ENCODE data around the gene CRISP3.
"Not testable (repeated sequence)": the region's sequence is repeated elsewhere in the genome, so short reads cannot be mapped to it uniquely, and the experiment has no call there.

Gene CRISP3, protein sequence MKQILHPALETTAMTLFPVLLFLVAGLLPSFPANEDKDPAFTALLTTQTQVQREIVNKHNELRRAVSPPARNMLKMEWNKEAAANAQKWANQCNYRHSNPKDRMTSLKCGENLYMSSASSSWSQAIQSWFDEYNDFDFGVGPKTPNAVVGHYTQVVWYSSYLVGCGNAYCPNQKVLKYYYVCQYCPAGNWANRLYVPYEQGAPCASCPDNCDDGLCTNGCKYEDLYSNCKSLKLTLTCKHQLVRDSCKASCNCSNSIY

DNA sequence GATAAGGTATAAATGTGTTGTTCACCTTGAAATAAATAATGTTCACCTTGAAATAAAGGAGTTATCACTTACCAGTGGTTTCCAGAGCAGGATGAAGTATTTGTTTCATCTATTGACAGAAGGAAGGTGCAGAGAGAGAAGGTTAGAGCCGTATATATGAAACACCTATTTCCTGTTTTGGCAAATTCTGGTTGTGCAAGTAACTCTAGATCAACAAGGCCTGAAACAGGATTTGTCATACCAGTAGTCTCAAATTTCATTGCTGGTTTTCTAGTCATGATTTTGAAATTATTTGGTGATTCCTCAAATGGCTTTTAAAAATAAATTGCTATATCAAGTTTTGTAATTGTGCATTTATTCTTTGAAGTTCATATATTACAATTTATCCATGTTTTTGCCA lies at the start of gene CRISP3:
Gene CRISP3 (minus strand): TSS at position 130 of the 400 bp plus-strand sequence. CDS start 21 bp downstream, at position 109.
- DNase-seq: no peak

DNA sequence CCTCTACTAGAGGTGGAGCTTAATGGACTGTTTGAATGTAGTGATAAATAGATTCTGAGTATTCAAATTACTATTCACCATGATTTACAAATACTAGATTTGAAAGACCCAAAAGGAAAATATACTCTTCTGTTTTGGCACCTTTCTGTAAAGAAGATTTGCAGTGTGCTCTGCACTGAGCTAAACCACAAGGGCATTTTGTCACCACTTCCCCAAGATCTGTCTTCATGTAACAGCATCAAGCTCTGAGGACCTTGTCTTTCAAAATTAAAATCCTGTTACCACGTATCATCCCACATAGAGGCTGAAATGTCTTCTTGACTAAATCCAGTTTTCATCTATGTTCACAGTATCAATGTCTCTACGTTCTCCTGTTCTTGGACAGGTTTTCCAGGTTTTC lies 46.2 kb upstream of the CRISP3 start:
- no peak for DNase-seq

DNA sequence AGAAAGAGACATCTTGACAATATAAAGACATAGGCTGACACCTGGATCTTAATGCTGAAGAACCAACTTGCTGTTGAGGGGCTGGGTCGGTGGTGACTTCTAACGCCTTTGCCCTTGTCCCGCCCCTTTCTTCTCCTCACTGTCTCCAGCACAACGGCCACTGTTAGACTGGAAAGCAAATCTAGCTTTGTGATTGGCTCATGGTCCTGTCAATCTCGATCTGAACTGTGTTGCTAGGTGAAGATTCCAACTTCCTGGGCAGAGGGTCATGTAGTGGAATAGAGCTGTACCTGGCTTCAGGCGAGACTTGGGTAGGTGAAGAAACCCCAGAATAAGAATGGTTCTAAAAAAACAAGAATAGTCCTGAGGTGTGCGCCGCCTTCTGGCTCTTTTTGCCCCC lies 43.0 kb upstream of the CRISP3 start, which contains the start of gene PGK2:
Gene PGK2 (minus strand): TSS at position 110 of the 400 bp plus-strand sequence. CDS start 98 bp downstream, at position 12.
- DNase-seq: no peak

DNA sequence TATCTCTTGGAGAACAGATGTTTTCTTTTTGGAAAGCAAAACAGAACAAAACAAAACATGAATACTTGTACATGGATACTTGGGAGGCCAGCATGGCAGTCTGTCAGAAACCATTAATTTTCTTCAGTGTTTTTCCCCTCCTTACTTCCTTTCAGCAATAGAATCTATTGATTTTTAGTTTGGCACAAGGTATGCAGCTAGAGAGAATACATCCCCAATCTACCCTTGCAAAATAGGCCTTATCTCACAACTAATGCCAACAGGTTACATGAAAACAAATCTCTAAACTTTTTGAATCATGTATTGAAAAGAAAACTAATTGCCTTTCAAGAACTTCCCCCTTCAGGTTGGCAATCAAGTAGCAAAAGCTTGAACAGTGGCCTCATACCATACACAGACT lies 40.1 kb upstream of the CRISP3 start:
- DNase-seq: no peak

DNA sequence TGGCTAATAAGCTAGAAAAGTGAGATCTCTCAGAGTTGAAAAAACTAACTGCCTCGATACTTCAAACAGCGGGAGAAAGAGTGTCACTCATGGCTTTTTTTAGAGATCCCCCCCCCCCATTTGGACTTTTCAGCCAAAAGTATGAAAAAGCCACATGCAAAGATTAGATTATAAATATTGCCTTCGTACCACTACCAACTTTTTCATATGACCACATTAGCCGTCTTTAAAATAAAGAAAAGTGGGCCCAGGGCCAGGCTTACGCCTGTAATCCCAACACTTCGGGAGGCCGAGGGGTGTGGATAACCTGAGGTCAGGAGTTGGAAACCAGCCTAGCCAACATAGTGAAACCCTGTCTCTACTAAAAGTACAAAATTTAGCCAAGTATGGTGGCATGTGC lies 38.5 kb upstream of the CRISP3 start:
- no peak for DNase-seq

DNA sequence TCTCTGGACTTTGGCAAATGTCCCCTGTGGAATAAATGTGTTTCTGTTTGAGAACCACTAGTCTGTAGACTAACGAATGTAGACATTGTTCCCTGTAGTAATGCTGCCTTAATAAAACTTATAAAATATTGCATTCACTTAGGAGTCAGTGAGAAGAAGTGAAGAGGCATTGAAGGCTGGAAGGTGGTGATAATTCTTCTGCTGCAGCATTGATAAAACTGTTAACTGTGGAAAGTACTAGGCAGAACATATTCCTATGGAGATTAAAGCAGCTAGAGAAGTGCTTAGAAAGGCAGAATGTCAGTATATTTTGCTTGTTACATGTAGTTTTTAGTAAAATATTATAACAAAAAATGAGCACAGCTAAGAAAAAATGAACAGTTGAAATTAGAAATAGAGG lies 38.1 kb upstream of the CRISP3 start:
- DNase-seq: no peak

DNA sequence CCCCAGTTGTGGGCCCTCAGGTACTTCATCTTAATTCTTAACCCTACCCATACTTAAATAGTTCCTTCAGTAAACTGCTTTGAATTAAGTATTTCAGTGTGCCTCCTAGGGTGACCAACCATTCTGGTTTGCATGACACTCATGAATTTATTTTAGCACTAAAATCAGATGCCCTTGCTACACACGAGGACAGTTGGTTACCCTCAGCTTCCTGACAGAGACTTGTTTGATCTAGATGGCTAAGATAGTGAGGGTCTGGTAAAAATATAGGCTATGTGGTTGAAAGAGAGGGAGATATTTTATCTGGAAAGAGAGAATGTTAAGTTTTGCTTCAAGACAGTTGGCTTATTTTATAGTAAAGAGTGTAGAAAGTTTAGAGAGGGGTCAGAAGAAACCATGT lies 32.3 kb upstream of the CRISP3 start:
- DNase-seq: no peak

DNA sequence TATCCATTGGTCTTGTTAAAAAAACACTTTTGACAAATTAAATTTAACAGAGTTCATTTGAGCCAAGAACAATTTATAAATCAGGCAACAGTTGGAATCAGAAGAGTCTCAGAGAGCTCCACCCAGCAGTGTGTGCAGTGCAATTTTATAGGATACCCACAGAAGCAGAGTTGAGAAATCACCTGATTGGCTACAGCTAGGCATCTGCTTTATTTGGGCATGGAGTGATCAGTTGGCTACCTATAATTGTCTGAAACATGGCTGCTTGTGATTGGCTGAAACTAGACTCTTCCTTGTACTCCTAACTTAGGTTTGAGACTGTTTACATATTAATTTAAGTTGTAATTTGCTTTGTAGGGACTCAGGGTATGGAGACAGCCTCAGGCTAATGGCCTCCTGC lies 30.9 kb upstream of the CRISP3 start:
- no peak for DNase-seq

DNA sequence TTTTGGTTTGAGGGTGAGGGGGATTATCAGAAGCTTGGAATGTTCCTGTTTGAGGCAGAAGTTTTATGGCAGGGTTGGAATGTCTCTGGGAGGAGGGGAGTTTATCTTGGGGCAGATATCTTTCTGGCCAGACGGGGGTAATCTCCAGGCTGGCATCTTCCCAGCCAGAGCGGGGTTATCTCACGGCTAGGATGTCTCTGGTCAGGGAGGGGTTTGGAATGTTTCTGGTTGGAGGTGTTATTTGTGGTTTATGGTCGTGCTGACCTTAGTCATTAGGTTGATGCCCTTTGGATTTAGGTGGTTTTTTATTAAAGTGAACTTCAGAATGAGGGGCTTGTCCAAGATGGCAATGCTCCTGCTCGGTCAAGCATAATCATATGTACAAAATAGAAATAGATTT lies 28.1 kb upstream of the CRISP3 start:
- no peak for DNase-seq

DNA sequence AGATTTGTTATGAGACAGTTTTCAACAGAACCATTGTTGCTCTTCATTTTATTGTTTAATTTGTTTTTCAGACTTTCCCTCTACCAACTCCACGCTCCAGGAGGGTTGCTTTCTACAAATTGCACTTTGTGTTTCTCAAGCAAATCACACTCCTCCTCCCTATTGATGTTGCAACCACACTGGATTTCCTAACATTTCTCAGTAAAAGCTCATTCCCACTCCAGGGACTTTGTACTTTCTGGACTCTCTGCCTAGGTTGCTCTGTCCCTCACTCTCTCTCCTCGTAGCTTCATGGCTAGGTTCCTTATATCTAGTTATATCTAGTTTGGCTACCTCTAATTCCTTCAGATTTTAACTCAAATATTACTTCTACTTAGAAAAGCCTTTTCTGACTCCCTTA lies 22.6 kb upstream of the CRISP3 start:
- no peak for DNase-seq

DNA sequence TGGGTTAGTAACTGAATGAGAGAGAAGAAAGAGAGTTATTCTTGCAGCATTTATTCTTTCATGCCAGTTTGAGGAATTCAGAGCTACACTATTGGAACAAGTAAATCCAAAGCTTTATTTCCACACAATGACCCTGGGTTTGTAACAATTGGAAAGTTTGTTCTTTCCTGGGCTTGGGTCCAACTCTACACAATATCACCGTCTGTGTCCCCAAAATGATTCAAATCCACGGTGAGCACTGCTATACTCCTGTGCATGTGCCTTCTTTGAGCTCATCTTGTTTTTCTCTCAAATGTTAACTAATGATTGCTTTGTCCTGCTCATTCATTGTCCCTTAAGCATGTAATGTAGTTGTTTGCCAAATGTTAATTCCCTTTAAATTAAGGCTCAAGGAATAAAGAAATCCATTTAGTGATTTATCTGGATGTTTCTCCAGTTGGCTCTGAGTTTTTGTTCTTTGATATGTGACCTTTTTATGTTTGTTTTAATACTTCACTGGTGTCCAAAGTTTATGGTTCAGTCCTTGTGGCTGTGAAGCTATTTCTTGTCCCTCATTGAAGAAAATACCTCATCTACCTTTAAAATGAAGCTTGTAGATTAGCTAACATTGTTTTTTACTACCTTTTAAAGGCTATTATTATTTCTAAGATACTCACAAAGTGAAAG lies 20.5 kb upstream of the CRISP3 start:
- DNase-seq: no peak

DNA sequence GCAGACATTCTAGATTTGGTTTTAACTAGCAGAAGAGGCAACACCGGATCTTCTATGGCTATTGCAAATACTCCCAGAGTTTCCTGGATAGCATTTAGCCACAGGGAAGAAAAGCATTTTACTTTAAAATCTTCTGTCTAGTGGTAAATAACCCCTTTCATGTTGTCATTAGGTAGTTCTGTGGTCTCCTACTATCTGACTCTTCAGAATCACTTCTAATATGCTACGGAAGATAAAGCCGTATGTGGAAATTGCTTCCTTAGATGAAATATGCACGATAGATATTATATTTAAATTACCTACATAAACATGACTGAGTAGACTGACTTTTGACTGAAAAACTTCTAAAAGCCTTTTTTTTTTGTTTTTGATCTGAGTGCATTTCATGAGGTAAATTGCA lies 759 bp downstream of the CRISP3 start:
- DNase-seq: no peak

DNA sequence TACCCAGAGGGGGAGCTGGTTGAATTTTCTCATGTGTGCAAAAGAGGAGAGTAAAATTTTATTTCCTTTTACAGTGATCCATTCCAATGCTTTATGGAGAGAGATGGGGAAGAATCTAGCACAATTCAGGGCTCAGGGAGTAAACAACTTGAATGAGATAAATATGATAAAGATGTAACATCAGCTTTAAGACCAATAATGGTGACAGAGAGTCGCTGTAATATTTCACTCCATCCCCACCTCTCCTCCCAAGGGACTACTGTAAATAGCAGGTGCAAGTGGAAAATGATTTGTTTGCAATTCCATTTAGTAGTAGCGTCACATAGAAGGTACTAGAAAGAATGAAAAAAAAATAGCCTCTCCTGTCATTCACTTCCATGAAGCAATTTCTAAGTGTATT lies 4.8 kb downstream of the CRISP3 start:
- DNase-seq: no peak

DNA sequence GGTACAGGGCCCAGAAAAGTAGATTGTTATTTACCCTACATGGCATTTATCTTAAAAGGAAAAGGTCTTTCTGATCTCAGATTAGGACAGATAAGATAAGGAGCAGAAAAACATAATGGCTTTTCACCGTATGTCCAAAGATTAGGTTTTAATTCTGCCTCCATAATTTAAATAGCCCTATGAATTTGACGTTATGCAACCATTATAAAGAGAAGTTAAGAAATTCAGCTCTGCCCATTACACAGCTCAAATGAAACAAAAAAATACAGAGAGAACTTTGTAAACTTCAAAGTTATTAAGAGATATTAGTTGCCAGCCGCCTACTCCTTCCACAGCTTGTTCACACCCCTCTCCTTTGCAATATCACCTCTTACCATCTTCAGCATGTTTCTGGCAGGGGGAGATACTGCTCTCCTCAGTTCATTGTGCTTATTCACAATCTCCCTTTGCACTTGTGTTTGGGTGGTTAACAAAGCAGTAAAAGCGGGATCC lies 8.1 kb downstream of the CRISP3 start:
- no peak for DNase-seq

DNA sequence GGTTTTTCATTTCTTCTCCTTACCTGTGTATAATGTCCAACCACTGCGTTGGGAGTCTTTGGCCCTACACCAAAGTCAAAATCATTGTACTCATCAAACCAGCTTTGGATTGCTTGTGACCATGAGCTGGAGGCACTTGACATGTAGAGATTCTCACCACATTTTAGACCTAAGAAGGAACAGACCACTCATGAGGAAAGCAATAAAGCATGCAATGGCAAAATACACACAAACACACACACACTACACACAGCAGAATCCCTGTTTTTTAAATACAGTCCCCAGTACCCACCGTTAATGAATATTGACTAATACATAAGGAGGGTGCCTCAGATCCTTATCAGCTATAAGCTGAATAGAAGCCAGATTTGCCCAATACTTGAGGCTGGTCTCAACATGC lies 10.5 kb downstream of the CRISP3 start:
- no peak for DNase-seq

DNA sequence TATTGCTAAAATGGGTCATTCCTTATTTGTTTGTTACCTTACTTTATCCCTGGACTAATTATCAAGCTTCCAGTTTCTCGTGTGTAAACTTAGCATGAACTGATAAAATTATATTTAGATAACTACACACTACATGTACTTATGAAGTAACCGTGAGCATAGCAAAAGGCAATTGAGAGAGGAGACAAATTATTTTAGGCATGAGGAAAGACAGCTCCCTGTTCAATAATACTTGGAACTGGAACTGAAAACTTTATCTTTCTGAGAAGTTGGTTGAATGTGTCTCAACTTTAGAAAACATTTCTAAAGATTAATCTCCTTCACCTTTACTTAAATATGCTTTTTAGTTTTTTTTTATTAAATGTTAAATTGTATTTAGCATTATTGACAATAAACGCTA lies 11.4 kb downstream of the CRISP3 start:
- DNase-seq: no peak

DNA sequence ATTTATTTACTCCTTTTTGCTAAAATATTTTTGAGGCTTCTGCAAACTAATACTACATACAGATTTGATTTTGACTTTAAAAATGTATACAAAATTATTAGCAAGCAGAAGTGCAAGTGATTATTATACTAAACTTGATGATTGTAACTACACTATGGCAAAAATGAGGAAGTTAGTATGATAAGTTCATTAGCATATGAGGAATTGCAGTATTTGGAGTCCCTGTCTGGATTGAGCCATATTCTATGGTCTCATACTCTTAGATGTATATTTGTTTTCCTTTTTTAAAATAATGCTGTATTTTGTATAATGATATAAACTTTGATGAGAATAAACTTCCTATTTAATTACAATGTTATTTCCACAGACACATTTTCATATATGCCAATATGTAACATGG lies 13.9 kb downstream of the CRISP3 start:
- DNase-seq: no peak

DNA sequence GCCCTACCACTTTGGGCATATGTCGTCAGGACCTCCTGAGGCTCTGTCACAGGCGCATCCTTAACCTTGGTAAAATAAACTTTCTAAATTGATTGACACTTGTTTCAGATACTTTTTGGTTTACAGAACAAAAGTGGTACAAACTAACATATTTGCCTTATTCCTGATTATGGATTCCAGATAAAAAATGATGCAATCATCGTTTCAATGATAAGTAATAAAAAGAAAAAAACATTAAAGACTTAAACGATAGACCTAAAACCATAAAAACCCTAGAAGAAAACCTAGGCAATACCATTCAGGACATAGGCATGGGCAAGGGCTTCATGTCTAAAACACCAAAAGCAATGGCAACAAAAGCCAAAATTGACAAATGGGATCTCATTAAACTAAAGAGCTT lies 20.3 kb downstream of the CRISP3 start:
- not testable (repeated sequence) for DNase-seq

DNA sequence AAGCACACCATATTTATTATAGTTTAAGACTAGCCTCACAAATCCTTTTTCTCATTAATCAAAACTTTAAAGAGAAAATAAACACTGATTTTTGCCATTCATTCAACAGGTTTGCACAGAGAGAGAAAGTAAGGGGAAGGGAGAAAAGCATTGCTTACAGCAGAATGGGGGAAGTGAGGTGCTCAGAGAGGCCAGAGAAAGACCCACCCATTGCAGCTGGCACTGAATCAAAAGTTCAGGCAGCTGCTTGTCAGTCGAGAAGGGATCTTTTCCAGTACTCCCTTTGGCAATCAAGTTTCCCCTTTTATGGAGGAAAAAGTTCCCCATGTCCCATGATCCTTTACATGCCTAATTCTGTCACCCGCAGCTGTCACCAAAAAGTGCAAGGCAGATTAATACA lies 22.9 kb downstream of the CRISP3 start:
- DNase-seq: no peak

DNA sequence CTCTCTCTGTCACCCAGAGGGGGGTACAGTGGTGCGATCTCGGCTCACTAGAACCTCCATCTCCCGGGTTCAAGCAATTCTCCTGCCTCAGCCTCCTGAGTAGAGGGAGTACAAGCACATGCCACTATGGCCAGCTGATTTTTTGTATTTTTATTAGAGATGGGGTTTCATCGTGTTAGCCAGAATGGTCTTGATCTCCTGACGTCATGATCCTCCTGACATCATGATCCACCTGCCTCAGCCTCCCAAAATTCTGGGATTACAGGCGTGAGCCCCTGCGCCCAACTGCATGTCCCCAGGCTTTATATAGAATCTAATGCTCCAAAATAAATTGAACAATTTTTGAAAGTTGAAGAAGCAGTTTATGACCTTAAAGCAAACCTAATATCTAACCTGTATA lies 23.8 kb downstream of the CRISP3 start:
- DNase-seq: no peak

DNA sequence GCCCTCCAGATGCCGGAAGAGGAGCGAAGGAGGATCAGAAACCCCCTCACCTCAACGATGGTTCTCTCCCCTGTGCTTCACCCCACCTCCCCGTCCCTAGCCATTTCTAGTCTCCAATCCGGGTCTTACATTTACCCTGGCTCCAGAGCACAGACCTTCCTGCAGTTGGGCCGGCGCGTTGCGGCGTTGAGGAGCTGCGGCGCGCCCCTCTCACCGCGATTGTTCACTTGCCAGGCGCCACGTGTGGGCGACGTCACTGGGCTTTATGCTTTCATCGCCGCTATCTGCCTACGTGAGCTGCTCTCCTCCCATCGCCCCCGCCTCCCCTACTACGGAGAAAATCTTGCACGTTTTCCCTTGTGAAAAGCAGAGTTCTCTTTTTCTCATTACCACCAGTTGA lies 30.8 kb downstream of the CRISP3 start, which contains the start of gene CRISP2:
Gene CRISP2 (minus strand): TSS at position 198 of the 400 bp plus-strand sequence. CDS start 4,347 bp downstream, outside the sequence.
- DNase-seq: no peak

DNA sequence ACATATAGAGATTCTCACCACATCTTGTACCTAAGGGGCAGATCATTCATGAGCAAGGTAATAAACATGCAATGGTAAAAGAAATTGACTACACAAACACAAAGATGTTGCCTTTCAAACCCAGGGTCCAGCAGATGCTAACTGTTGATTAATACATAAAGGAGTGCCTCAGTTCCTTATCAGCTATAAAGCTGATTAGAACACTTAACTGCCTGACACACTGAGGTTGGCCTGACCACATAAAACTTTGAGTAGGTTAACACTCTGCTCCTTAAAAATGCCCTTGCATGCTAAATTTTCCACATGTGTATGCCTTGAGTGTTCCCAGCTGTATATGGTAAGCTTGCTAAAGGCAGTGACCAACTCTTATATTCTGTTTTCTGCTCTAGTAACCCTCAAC lies 45.7 kb downstream of the CRISP3 start:
- no peak for DNase-seq

DNA sequence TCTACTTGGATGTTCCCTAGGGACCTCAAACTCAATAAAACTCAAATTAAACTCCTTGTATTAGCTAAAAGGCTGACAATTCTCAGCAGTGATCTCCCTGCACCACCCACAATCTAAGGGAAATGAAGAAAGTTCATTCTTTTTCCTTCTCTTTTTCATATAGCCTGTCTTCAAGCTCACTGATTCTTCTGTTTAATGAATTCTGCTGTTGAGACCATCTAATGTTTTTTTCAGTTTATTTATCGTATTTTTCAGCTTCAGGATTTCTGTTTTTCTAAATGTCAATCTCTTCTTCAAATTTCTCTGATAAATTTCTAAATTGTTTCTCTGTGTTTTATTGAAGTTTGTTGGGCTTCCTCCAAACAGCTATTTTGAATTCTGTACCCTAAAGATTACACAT lies 50.7 kb downstream of the CRISP3 start:
- no peak for DNase-seq

DNA sequence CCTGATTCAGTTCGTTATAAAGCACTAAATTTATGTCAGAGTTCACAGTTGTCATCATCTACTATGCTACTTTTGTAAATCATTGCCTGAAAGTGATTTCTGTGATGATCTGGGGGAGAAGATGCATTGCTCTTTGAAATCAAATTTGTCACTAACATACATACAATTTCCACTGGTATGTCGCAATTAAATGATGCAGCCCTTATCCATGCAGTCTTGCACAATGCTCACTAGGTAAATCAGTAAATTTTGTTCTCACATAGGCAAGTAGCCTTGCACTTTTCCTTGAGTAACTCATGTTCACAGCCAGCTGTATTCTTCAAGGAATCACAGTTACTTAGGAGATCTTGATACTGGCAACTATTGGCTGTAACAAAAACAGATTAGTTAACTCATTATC lies 51.7 kb downstream of the CRISP3 start:
- no peak for DNase-seq
